Osteocyte (in vitro differentiated cells): ENCODE measurements around the gene CLEC1A. TPM values are rescaled to one million over a fixed set of nuclear protein-coding genes. Genes with fewer than 3 reads are reported as not detected.

Experiments
- DNase-seq: peaks from one replicate; pipeline ENCODE4 v3.0.0; 2021; ENCODE audit warnings: mixed read lengths; ENCODE audit not compliant: unreplicated experiment; ENCODE audit errors: extremely low spot score
- H3K27ac Mint-ChIP-seq: one replicate; pipeline ENCODE4 v1.8.0; 2021; ENCODE audit warnings: mild to moderate bottlenecking, mixed read lengths; ENCODE audit not compliant: unreplicated experiment
- H3K27me3 Mint-ChIP-seq: one replicate; pipeline ENCODE4 v1.8.0; 2021; ENCODE audit warnings: mixed read lengths; ENCODE audit not compliant: unreplicated experiment
- H3K36me3 Mint-ChIP-seq: one replicate; pipeline ENCODE4 v1.8.0; 2021; ENCODE audit warnings: mixed read lengths; ENCODE audit not compliant: unreplicated experiment
- H3K4me1 Mint-ChIP-seq: one replicate; pipeline ENCODE4 v1.8.0; 2021; ENCODE audit warnings: mixed read lengths; ENCODE audit not compliant: unreplicated experiment
- H3K4me3 Mint-ChIP-seq: one replicate; pipeline ENCODE4 v1.8.0; 2021; ENCODE audit warnings: mild to moderate bottlenecking, moderate library complexity, mixed read lengths; ENCODE audit not compliant: unreplicated experiment
- H3K9me3 Mint-ChIP-seq: one replicate; pipeline ENCODE4 v1.8.0; 2021; ENCODE audit warnings: mixed read lengths; ENCODE audit not compliant: unreplicated experiment
- CTCF ChIP-seq: fragments of 200-600 bp; sonication (generic); IDR thresholded peaks from 2 replicates; pipeline ENCODE4 v1.5.0; 2021; ENCODE audit warnings: antibody characterized with exemption, mild to moderate bottlenecking, moderate library complexity
- total RNA-seq: library from RNA; stranded (reverse); gene quantifications from 2 replicates; pipeline ENCODE4 v1.2.1, GENCODE V29; 2021

CLEC1A gene
- total RNA-seq, 1 donor from 2014 or later, result not detected

GRCh38 chr12:10115311-10115710 is 16.5 kb upstream of the CLEC1A start:
- DNase-seq, result no peak
- H3K27me3 Mint-ChIP-seq, result peaks cover 2% of the 10 kb centered on the region
- H3K4me3 Mint-ChIP-seq, result no peak overlapping the region
- no peaks in the 10 kb centered on the region for H3K36me3 Mint-ChIP-seq
- no peak overlapping the region for H3K27ac Mint-ChIP-seq
- peaks cover 2% of the 10 kb centered on the region for H3K4me1 Mint-ChIP-seq
- TF ChIP-seq CTCF, result no peak
- no peaks in the 10 kb centered on the region for H3K9me3 Mint-ChIP-seq

GRCh38 chr12:10113920-10114319 is 15.1 kb upstream of the CLEC1A start:
- H3K36me3 Mint-ChIP-seq, result no peaks in the 10 kb centered on the region
- H3K9me3 Mint-ChIP-seq, result no peaks in the 10 kb centered on the region
- H3K4me3 Mint-ChIP-seq, result no peak overlapping the region
- H3K4me1 Mint-ChIP-seq, result peaks cover 2% of the 10 kb centered on the region
- H3K27ac Mint-ChIP-seq, result no peak overlapping the region
- no peak for DNase-seq
- no peaks in the 10 kb centered on the region for H3K27me3 Mint-ChIP-seq
- no peak for TF ChIP-seq CTCF

GRCh38 chr12:10113075-10113474 is 14.3 kb upstream of the CLEC1A start:
- TF ChIP-seq CTCF, result no peak
- Mint-ChIP-seq H3K4me1 (peaks cover 2% of the 10 kb centered on the region), H3K36me3 (no peaks in the 10 kb centered on the region), H3K27me3 (no peaks in the 10 kb centered on the region), H3K9me3 (no peaks in the 10 kb centered on the region), H3K27ac (no peak overlapping the region), H3K4me3 (no peak overlapping the region)
- no peak for DNase-seq

- H3K27me3 Mint-ChIP-seq, result no peaks in the 10 kb centered on the region
- no peak overlapping the region for H3K27ac Mint-ChIP-seq
- no peak for TF ChIP-seq CTCF
- DNase-seq, result no peak
- no peaks in the 10 kb centered on the region for H3K36me3 Mint-ChIP-seq
- H3K9me3 Mint-ChIP-seq, result no peaks in the 10 kb centered on the region
- H3K4me3 Mint-ChIP-seq, result no peak overlapping the region
- H3K4me1 Mint-ChIP-seq, result peaks cover 2% of the 10 kb centered on the region
Observed at GRCh38 chr12:10111451-10111850, 12.7 kb upstream of the CLEC1A start.

- Mint-ChIP-seq H3K9me3 (no peaks in the 10 kb centered on the region), H3K4me1 (peaks cover 2% of the 10 kb centered on the region)
Observed at GRCh38 chr12:10110256-10110844, 11.6 kb upstream of the CLEC1A start.

More at GRCh38 chr12:10110256-10110844, 11.6 kb upstream of the CLEC1A start:
- Mint-ChIP-seq H3K4me3 (no peak overlapping the region), H3K27me3 (peaks cover 2% of the 10 kb centered on the region), H3K36me3 (no peaks in the 10 kb centered on the region), H3K27ac (no peak overlapping the region)
- DNase-seq, result no peak
- TF ChIP-seq CTCF, result no peak
